HepG2 (cell line): ENCODE measurements around the gene KANSL1L. TPM values are rescaled to one million over a fixed set of nuclear protein-coding genes. Genes with fewer than 3 reads are reported as not detected.

Experiments used
- ATF4 ChIP-seq, 2 experiments: fragments of 450-650 bp in 1 of 2; sonication (generic) in 1 of 2; formaldehyde crosslinking; IDR thresholded peaks; 2 replicates each; pipeline versions ENCODE4 v1.5.0 to v1.8.0; 2020 to 2022; ENCODE audit warnings: mild to moderate bottlenecking in 1 of 2, missing genetic modification reagents in 1 of 2
- CENPX ChIP-seq: sonication (generic); formaldehyde crosslinking; IDR thresholded peaks from 2 replicates; pipeline ENCODE4 v1.9.0; 2021; ENCODE audit warnings: mild to moderate bottlenecking, missing genetic modification reagents, moderate library complexity
- DR1 ChIP-seq: sonication (generic); formaldehyde crosslinking; IDR thresholded peaks from 2 replicates; pipeline ENCODE4 v1.8.0; 2021; ENCODE audit warnings: mild to moderate bottlenecking, missing genetic modification reagents, inconsistent platforms
- ELF3 ChIP-seq: IDR thresholded peaks from 2 replicates; pipeline ENCODE4 v1.6.1; 2016; ENCODE audit warnings: missing genetic modification reagents, missing compliant biosample characterization
- ESRRA ChIP-seq: sonication (generic); formaldehyde crosslinking; IDR thresholded peaks from 2 replicates; pipeline ENCODE4 v1.5.1; 2020; ENCODE audit warnings: mild to moderate bottlenecking, low read depth, missing genetic modification reagents
- GLI4 ChIP-seq: sonication (generic); formaldehyde crosslinking; IDR thresholded peaks from 2 replicates; pipeline ENCODE4 v1.5.1; 2020; ENCODE audit warnings: missing genetic modification reagents, mild to moderate bottlenecking, moderate library complexity, borderline replicate concordance
- HDAC2 ChIP-seq: sonication (generic); formaldehyde crosslinking; IDR thresholded peaks from 2 replicates; pipeline ENCODE4 v1.4.0; 2020; ENCODE audit warnings: missing genetic modification reagents
- JARID2 ChIP-seq: sonication (generic); formaldehyde crosslinking; IDR thresholded peaks from 2 replicates; pipeline ENCODE4 v1.8.1; 2023; ENCODE audit warnings: missing genetic modification reagents, inconsistent platforms; ENCODE audit not compliant: insufficient replicate concordance
- NCOA5 ChIP-seq: sonication (generic); formaldehyde crosslinking; IDR thresholded peaks from 2 replicates; pipeline ENCODE4 v1.4.0; 2020; ENCODE audit warnings: missing genetic modification reagents
- PHF5A ChIP-seq: IDR thresholded peaks from one replicate; pipeline ENCODE4 v1.6.1; 2018; ENCODE audit warnings: low read depth, missing genetic modification reagents; ENCODE audit not compliant: unreplicated experiment
- PREB ChIP-seq: sonication (generic); formaldehyde crosslinking; IDR thresholded peaks from 2 replicates; pipeline ENCODE4 v1.4.0; 2020; ENCODE audit warnings: missing genetic modification reagents
- SP5 ChIP-seq: IDR thresholded peaks from 2 replicates; pipeline ENCODE4 v1.6.1; 2016; ENCODE audit warnings: low read depth, borderline replicate concordance
- SPEN ChIP-seq: sonication (generic); formaldehyde crosslinking; IDR thresholded peaks from 2 replicates; pipeline ENCODE4 v1.5.1; 2020; ENCODE audit warnings: low read depth, mild to moderate bottlenecking, missing genetic modification reagents
- ZC3H4 ChIP-seq: sonication (generic); formaldehyde crosslinking; IDR thresholded peaks from 2 replicates; pipeline ENCODE4 v1.4.0; 2020; ENCODE audit warnings: missing genetic modification reagents, borderline replicate concordance
- ZFP37 ChIP-seq: sonication (generic); formaldehyde crosslinking; IDR thresholded peaks from 2 replicates; pipeline ENCODE4 v1.4.0; 2020; ENCODE audit warnings: missing genetic modification reagents, borderline replicate concordance
- ZKSCAN8 ChIP-seq: IDR thresholded peaks from 2 replicates; pipeline ENCODE4 v1.6.1; 2016; ENCODE audit warnings: borderline replicate concordance, missing genetic modification reagents, missing compliant biosample characterization
- ZNF121 ChIP-seq: sonication (generic); formaldehyde crosslinking; IDR thresholded peaks from 2 replicates; pipeline ENCODE4 v1.5.0; 2020; ENCODE audit warnings: mild to moderate bottlenecking, missing genetic modification reagents
- ZNF512B ChIP-seq: sonication (generic); formaldehyde crosslinking; IDR thresholded peaks from 2 replicates; pipeline ENCODE4 v1.5.1; 2020; ENCODE audit warnings: missing genetic modification reagents, mild to moderate bottlenecking, borderline replicate concordance
- ZNF790 ChIP-seq: sonication (generic); formaldehyde crosslinking; IDR thresholded peaks from 2 replicates; pipeline ENCODE4 v1.8.0; 2022; ENCODE audit warnings: missing genetic modification reagents, mild to moderate bottlenecking, borderline replicate concordance
- ZNF841 ChIP-seq: sonication (generic); formaldehyde crosslinking; IDR thresholded peaks from 2 replicates; pipeline ENCODE4 v1.8.1; 2023; ENCODE audit warnings: missing genetic modification reagents, borderline replicate concordance
- ZNF879 ChIP-seq: sonication (generic); formaldehyde crosslinking; IDR thresholded peaks from 2 replicates; pipeline ENCODE4 v1.8.1; 2023; ENCODE audit warnings: missing genetic modification reagents
- polyA plus RNA-seq, 8 experiments: library from polyadenylated mRNA; depleted of rRNA in 3 of 8; stranded (reverse) in 7 of 8; unstranded in 1 of 8; fragments of >200 nt; fragmentation: Illumina TruSeq in 4 of 8; extraction: Trizol in 4 of 8; gene quantifications; 2 replicates each; pipeline versions ENCODE4 v1.2.1 to v1.2.3, GENCODE V29; 2011 to 2016; ENCODE audit warnings: low read depth in 4 of 8, missing spikeins in 1 of 8, mixed read lengths in 1 of 8; ENCODE audit not compliant: insufficient read depth in 1 of 8
- total RNA-seq, 5 experiments: library from RNA; depleted of rRNA; stranded (reverse); fragments of >200 nt; fragmentation: Illumina TruSeq; extraction: Trizol; gene quantifications; 2 replicates each; pipeline ENCODE4 v1.2.3, GENCODE V29; 2016; ENCODE audit warnings: low read depth in 1 of 5
- TF ChIP-seq, protein P1 (sequence below): sonication (generic); formaldehyde crosslinking; IDR thresholded peaks from 2 replicates; pipeline ENCODE4 v1.4.0; 2020; ENCODE audit warnings: low read depth, mild to moderate bottlenecking, missing genetic modification reagents

The KANSL1L gene
- total and polyA plus RNA-seq, 2 of the 13 experiments (the other 11 are each of a cell fraction or from before 2014, with no cell fraction given): 5.4 to 10.3 TPM

DNA sequence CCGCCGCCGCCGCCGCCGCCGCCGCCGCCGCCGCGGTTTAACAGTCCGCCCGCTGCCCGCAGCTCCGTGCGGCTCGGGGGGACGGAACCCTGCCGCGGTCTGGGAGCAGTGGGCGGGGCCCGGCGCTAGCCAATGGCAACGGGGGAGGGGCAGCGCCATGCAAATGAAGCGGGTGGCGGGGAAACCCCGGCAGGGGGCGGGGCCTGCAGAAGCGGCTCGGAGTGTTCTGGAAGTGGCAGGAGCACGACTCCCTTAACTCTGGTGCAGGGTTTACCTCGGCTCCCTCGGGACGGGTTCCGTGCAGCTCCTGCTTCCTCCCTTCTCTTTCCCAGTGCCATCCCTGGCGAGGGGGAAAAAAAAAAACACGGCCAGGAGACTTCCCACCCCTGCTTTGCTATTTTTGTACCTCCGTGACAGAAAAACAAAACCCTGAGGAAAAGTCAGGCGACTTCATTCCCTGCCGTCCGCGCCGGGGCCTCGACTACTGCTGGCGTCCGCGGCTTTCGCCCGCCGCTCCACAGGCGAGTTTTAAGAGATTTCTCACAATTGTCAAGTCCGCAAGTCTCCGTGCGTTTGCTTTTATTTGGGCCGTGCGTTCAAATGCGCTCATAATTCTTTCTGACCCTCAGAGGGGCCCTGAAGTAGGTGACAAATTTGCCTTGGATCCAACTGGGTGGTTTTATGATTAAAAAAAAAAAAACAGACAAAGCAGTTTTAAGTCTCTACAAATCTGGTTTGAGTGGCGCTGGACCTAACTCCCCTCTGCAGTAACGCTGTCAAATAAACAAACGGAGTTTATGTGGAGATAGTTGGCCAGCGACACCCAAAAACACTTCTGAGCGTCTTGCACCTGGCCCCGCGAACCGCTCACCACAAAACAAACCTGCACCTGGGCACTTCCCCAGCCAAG, at the start of gene KANSL1L (continued):
- TF ChIP-seq ELF3 (CRISPR knock-in tag) (peak; percentile 52), ATF4 (CRISPR knock-in tag; IDR thresholded peaks at IDR 0.05) (peak in 1 of 2 experiments; percentile 61; a peak in 2 of 4 replicates), ZNF841 (CRISPR knock-in tag) (0 out of 2 replicates have a peak, but pooled peaks have one; percentile 69), ZFP37 (CRISPR knock-in tag) (peak; percentile 90; the same call in 1 of the 2 replicates), JARID2 (CRISPR knock-in tag) (no peak), NCOA5 (CRISPR knock-in tag) (no peak), HDAC2 (peak; percentile 55), ZNF121 (peak; percentile 43; the same call in 1 of the 2 replicates), ZKSCAN8 (CRISPR knock-in tag) (no peak; the same call in 1 of the 2 replicates), ZNF879 (peak; percentile 64; the same call in 1 of the 2 replicates), ESRRA (0 out of 2 replicates have a peak, but pooled peaks have one; percentile 44), SPEN (CRISPR knock-in tag) (peak; percentile 48; the same call in 1 of the 2 replicates), CENPX (CRISPR knock-in tag) (no peak), GLI4 (CRISPR knock-in tag) (no peak), ZNF790 (CRISPR knock-in tag) (no peak), SP5 (CRISPR knock-in tag) (peak; percentile 53; the same call in 1 of the 2 replicates), PHF5A (CRISPR knock-in tag) (no peak), PREB (CRISPR knock-in tag) (0 out of 2 replicates have a peak, but pooled peaks have one; percentile 74), DR1 (CRISPR knock-in tag) (peak; percentile 83; the same call in 1 of the 2 replicates), ZC3H4 (no peak), ZNF512B (CRISPR knock-in tag) (peak; percentile 89)
- TF ChIP-seq, protein P1, sequence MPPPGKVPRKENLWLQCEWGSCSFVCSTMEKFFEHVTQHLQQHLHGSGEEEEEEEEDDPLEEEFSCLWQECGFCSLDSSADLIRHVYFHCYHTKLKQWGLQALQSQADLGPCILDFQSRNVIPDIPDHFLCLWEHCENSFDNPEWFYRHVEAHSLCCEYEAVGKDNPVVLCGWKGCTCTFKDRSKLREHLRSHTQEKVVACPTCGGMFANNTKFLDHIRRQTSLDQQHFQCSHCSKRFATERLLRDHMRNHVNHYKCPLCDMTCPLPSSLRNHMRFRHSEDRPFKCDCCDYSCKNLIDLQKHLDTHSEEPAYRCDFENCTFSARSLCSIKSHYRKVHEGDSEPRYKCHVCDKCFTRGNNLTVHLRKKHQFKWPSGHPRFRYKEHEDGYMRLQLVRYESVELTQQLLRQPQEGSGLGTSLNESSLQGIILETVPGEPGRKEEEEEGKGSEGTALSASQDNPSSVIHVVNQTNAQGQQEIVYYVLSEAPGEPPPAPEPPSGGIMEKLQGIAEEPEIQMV: peak; percentile 78; the same call in 1 of the 2 replicates
